HAP-1 (cell line): ENCODE measurements around the gene JARID2.
"Not testable (repeated sequence)": the region's sequence is repeated elsewhere in the genome, so short reads cannot be mapped to it uniquely, and the experiment has no call there.

Source experiments
- DNase-seq, 2 experiments: peaks; one replicate each; pipeline ENCODE4 v3.0.0-alpha.2; 2016 to 2020; ENCODE audit warnings: low spot score in 2 of 2
- H3K27me3 ChIP-seq: fragments of 250-450 bp; sonication (Bioruptor Pico); 2 replicates; pipeline ENCODE4 v1.5.1; 2020; ENCODE audit warnings: low read depth, mild to moderate bottlenecking, moderate library complexity
- H3K36me3 ChIP-seq: fragments of 250-450 bp; sonication (Bioruptor Pico); replicated peaks from 2 replicates; pipeline ENCODE4 v1.5.1; 2020; ENCODE audit warnings: mild to moderate bottlenecking
- H3K4me1 ChIP-seq: fragments of 250-450 bp; sonication (Bioruptor Pico); 2 replicates; pipeline ENCODE4 v1.5.1; 2020; ENCODE audit warnings: mild to moderate bottlenecking
- H3K4me3 ChIP-seq: fragments of 250-450 bp; sonication (Bioruptor Pico); 2 replicates; pipeline ENCODE4 v1.5.1; 2020; ENCODE audit warnings: mild to moderate bottlenecking, moderate library complexity
- H3K9me3 ChIP-seq: fragments of 250-450 bp; sonication (Bioruptor Pico); 2 replicates; pipeline ENCODE4 v1.5.1; 2020; ENCODE audit warnings: mild to moderate bottlenecking, moderate library complexity
- in situ Hi-C: fragments of 300-500 bp; cut with MboI; formaldehyde crosslinking; loops from 3 replicates; pipeline ENCODE4 v1.14.3; 2020; ENCODE audit warnings: low sequenced_read_pairs, inconsistent platforms, mixed read lengths

JARID2 gene

GRCh38 chr6:15296735-15297134 is 50.9 kb downstream of the JARID2 start:
- Histone ChIP-seq H3K4me1 (no peaks in the 10 kb centered on the region), H3K27me3 (no peaks in the 10 kb centered on the region), H3K9me3 (no peaks in the 10 kb centered on the region), H3K4me3 (no peak overlapping the region), H3K36me3 (no peaks in the 10 kb centered on the region)
- DNase-seq: no peak
- in situ Hi-C loops: no loop called here

DNA sequence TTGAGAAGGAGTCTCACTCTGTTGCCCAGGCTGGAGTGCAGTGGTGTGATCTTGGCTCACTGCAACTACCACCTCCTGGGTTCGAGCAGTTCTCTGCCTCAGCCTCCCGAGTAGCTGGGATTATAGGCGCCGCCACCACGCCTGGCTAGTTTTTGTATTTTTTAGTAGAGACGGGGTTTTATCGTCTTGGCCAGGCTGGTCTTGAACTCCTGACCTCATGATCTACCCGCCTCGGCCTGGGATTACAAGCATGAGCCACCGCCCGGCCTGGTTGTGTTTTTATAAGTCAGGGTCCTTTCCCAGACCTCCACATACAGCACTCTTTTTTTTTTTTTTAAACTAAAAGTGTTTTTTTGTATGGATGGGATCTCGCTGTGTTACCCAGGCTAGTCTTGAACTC is 51.3 kb downstream of the JARID2 start:
- H3K4me1 ChIP-seq, H3K9me3 ChIP-seq, DNase-seq, in situ Hi-C loops, H3K36me3 ChIP-seq, H3K4me3 ChIP-seq, H3K27me3 ChIP-seq: not testable (repeated sequence)

- Histone ChIP-seq H3K4me3 (no peak overlapping the region), H3K9me3 (no peaks in the 10 kb centered on the region), H3K4me1 (peaks cover 3% of the 10 kb centered on the region), H3K36me3 (no peaks in the 10 kb centered on the region), H3K27me3 (no peaks in the 10 kb centered on the region)
- DNase-seq: no peak
- in situ Hi-C loops: no loop called here
Observed at GRCh38 chr6:15297895-15298590, 52.2 kb downstream of the JARID2 start.

DNA sequence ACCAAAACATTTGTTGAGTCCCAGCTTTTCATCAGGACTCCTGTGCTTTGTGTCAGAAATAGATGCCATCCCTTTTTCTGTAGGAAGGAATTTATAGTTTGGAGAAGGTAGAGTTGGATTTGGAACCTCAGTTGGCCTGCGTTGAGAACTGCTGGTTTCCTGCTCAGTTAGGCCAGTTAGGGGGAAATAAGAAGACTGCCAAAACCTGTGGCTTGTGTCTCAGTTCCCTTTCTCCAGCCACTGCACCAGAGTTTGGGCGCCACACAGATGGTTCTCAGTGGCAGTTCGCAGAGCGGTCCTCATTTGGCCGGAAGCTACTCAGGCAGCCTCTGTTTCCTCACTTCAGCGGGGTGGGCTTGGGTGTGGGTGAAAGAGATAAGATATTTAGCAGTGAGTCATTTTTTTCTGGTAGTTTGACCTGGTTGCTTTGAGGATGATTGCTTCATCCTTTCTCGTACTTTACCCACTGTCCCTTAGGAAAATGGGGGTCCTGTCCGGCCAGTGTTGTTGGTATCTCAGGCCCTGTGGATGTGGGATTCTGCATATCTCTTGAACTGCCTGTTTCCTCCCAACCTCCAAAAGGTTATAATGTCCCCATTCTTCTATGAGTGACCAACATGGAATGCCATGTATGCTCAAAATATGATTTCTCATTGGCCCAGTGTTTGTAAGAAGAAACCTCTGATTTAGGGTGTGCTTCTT is 53.7 kb downstream of the JARID2 start:
- H3K9me3 ChIP-seq: no peaks in the 10 kb centered on the region
- in situ Hi-C loops: no loop called here
- no peak overlapping the region for H3K4me3 ChIP-seq
- DNase-seq: no peak
- peaks cover 10% of the 10 kb centered on the region for H3K4me1 ChIP-seq
- no peaks in the 10 kb centered on the region for H3K27me3 ChIP-seq
- no peaks in the 10 kb centered on the region for H3K36me3 ChIP-seq

DNA sequence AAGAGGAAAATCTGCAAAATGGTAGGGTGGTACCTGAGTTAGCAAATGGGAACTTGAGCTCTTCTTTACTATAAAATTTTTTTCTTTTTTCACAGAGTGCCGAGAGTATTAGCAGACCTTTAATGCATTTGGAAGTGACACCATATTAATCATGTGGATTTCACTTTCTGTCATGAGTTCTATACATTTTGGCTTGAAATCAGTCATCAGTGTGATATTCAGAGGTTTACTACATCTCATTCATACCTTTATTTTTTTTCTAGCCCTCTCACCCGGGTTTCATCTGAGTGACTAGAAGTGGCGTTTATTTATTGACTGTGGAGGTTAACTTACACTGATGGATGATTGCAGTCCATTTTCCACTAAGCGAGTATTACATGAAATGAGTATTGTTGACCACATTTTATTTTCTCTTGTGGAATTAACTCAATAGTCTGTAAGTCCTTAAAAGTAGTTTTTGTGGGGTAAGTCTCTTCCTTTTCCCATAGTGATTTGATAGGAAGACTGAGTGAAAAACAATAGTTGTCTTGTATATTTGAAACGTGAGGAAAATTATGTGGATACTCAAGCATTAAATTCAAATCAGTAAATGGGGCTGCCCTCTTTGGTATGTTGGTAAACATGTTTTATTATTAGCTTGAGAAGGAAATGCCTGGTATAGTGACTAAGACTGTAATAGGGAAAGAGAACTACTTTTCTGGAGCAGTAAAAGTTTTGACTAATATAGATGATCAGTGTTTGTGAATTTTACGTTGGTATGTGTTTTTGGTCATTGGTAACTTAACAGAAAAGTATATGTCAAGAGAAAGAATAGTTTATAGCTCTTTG is 55.5 kb downstream of the JARID2 start:
- in situ Hi-C loops: no loop called here
- Histone ChIP-seq H3K9me3 (no peaks in the 10 kb centered on the region), H3K4me3 (no peak overlapping the region), H3K36me3 (no peaks in the 10 kb centered on the region), H3K27me3 (no peaks in the 10 kb centered on the region), H3K4me1 (peaks cover 10% of the 10 kb centered on the region)
- DNase-seq: no peak

DNA sequence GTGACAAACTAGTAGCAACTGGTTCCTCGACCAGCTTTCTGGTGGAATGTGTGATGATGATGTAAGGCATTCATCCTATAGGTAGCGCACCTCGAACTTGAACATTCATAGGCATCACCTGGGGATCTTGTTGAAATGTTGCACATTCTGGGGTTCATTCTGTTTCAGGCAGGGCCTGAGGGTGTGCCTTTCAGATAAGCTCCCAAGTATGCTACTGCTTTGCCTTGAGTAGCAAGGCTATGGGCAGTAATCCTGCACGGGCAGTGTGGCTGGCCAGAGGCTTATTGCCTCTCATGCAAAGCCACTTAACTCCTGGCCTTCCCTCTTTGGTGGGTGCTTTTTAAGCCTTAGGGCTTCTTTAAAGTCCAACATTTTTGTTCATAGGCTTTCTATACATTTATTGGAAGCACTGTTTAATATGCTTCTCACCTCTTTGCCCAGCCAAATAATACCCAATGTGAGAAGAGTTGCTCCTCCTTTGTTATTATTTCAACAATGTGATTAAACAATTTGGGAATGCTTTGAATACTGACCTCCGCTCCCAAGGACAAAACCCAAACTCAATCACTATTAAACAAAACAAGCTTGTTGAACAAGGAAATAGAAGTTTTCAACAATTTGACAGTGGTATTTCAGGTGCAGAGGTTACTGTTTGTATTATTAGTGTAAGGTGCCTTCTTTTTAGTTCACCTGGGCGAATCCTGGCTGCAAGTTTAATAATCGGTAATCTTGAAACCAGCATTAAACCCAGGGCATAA is 57.5 kb downstream of the JARID2 start:
- Histone ChIP-seq H3K4me1 (peaks cover 10% of the 10 kb centered on the region), H3K4me3 (no peak overlapping the region), H3K9me3 (no peaks in the 10 kb centered on the region), H3K36me3 (no peaks in the 10 kb centered on the region), H3K27me3 (no peaks in the 10 kb centered on the region)
- DNase-seq: peak in 1 of 2 experiments; percentile 44
- in situ Hi-C loops: no loop called here

DNA sequence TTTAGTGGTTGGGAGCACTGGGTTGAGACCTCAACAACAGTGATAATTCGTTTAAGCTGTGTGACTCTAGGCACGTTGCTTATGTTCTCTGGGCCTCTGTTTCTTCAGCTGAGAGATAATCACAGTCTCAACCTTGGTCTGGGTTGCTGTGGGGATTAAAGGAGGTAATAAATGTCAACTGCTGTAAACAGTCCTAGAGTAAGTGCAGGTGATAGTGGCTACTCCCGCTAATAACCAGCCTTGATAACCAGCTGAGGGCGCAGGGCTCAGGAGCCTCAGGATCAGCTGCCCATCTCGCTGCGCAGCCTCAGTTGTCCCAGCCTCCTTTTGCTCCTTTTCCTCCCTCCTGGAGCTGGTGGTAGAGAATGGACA is 58.0 kb downstream of the JARID2 start:
- Histone ChIP-seq H3K9me3 (no peaks in the 10 kb centered on the region), H3K4me3 (no peak overlapping the region), H3K27me3 (no peaks in the 10 kb centered on the region), H3K36me3 (no peaks in the 10 kb centered on the region), H3K4me1 (peaks cover 14% of the 10 kb centered on the region)
- in situ Hi-C loops: no loop called here
- DNase-seq: no peak

DNA sequence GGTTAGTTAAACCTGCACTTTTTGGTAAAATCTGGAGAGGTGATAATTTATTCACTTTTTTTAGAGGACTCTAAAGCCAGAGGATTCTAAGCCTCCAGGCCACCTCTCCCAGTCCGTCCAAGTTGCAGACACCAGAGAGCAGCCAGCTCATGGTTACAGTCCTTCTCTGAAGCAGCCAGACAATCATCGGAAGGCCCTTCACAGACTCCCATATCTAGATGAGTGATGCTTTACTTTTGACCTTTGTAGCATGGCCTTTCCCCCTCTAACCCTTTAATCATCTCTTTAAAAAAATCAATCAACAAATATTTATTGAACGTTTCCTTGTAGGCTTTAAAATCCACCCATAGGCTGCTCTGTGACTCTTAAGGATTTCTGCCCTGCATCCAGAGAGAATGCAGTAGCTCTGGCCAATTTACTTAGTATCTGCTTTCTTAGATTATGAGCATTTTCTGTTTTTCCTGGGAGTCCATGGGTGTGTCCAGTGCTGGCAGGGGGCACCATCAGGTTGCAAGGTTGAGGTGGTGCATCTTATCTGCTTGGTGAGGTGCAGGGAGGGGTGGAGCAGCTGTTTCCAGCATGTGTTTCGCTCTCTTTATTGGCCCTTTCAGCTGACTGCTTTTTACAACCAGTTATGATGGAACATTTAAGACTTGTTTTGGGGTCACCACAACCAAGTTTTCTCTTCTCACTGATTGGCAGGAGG is 58.6 kb downstream of the JARID2 start:
- no peak for DNase-seq
- in situ Hi-C loops: no loop called here
- Histone ChIP-seq H3K9me3 (no peaks in the 10 kb centered on the region), H3K27me3 (no peaks in the 10 kb centered on the region), H3K4me3 (no peak overlapping the region), H3K4me1 (peaks cover 14% of the 10 kb centered on the region), H3K36me3 (no peaks in the 10 kb centered on the region)

GRCh38 chr6:15305496-15305895 is 59.6 kb downstream of the JARID2 start:
- no peaks in the 10 kb centered on the region for H3K36me3 ChIP-seq
- in situ Hi-C loops: no loop called here
- no peaks in the 10 kb centered on the region for H3K27me3 ChIP-seq
- H3K9me3 ChIP-seq: no peaks in the 10 kb centered on the region
- no peak overlapping the region for H3K4me3 ChIP-seq
- no peak for DNase-seq
- H3K4me1 ChIP-seq: peaks cover 14% of the 10 kb centered on the region

- in situ Hi-C loops: no loop called here
- Histone ChIP-seq H3K9me3 (no peaks in the 10 kb centered on the region), H3K4me3 (no peak overlapping the region), H3K27me3 (no peaks in the 10 kb centered on the region), H3K4me1 (peaks cover 14% of the 10 kb centered on the region), H3K36me3 (no peaks in the 10 kb centered on the region)
- DNase-seq: no peak
Observed at GRCh38 chr6:15305909-15306308, 60.0 kb downstream of the JARID2 start.

DNA sequence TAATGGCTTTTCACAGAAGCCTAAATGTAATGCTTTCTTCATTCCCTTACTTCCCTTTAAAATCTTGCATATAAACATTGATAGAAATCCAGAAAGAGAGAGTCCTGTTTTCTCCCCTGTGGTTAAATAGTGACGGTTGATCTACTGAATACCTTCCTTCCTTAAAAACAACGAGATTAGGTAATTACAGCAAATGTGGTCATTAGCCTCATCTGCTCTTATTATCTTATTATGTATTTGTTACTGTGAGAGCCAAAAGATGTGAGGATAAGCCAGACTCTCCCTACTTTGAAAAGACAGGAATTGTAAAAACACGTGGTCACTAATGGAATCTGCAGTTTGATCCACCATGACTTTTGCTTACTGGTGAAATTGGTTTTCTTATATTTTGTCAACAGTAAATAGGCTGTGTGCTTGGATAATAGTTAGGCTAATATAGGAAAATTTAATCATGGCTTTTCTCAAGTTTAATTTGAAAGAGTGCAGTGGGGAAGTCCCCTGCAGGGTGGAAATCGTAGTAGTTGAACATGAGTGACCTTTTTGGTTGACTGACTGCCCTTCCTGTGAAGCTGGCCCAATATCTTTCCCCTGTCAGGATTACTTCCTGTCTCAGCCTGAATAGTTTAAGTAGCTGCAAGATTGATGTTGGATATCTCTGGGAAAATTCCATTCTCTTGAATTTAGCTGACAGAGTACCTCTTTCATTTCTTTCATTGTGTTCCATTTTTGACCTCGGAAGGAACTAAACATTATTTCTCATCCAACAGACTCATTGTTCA is 62.8 kb downstream of the JARID2 start:
- Histone ChIP-seq H3K36me3 (no peaks in the 10 kb centered on the region), H3K27me3 (no peaks in the 10 kb centered on the region), H3K9me3 (no peaks in the 10 kb centered on the region), H3K4me3 (no peak overlapping the region), H3K4me1 (peaks cover 6% of the 10 kb centered on the region)
- in situ Hi-C loops: no loop called here
- no peak for DNase-seq

- H3K27me3 ChIP-seq: no peaks in the 10 kb centered on the region
- H3K4me1 ChIP-seq: peaks cover 4% of the 10 kb centered on the region; the same call in 1 of the 2 replicates
- no peaks in the 10 kb centered on the region for H3K9me3 ChIP-seq
- H3K36me3 ChIP-seq: no peaks in the 10 kb centered on the region
- DNase-seq: no peak
- H3K4me3 ChIP-seq: no peak overlapping the region
- in situ Hi-C loops: no loop called here
Observed at GRCh38 chr6:15309611-15310283, 63.9 kb downstream of the JARID2 start.
